Caco-2 (cell line): ENCODE measurements around the gene CDH3. TPM values are rescaled to one million over a fixed set of nuclear protein-coding genes. Genes with fewer than 3 reads are reported as not detected.

Experiments used
- BruUV-seq: library from RNA; stranded (reverse); fragments of 400-500 nt; replicated peaks from 2 replicates; lab custom pipeline; 2021; lab: Mats Ljungman, UMichigan
- CTCF ChIA-PET: fragments of 300-600 bp; sonication (Branson Sonifier 250); formaldehyde crosslinking; loops from one replicate; lab custom pipeline; 2022; ENCODE audit warnings: antibody characterized with exemption; lab: Charles Lee
- POLR2A ChIA-PET: fragments of 300-600 bp; sonication (Branson Sonifier 250); formaldehyde crosslinking; loops from one replicate; lab custom pipeline; 2022; ENCODE audit warnings: antibody characterized with exemption; lab: Charles Lee
- DNase-seq, 2 experiments: peaks; one replicate each; pipeline versions ENCODE4 v3.0.0 to v3.0.0-alpha.2; 2020 to 2022
- H3K27me3 ChIP-seq: replicated peaks from 2 replicates; pipeline ENCODE4 v1.6.0; 2011; ENCODE audit warnings: low read length; ENCODE audit not compliant: control insufficient read depth, insufficient read depth
- H3K36me3 ChIP-seq: 2 replicates; pipeline ENCODE4 v1.5.1; 2011; ENCODE audit warnings: low read length; ENCODE audit not compliant: control insufficient read depth, insufficient read depth
- H3K4me1 ChIP-seq: fragments of 250-450 bp; sonication (Bioruptor Pico); 2 replicates; pipeline ENCODE4 v1.5.1; 2020; ENCODE audit warnings: mild to moderate bottlenecking
- H3K4me3 ChIP-seq: 2 replicates; pipeline ENCODE4 v1.5.1; 2011; ENCODE audit warnings: low read depth, mild to moderate bottlenecking, control low read depth, low read length
- H3K9me3 ChIP-seq: fragments of 250-450 bp; sonication (Bioruptor Pico); 2 replicates; pipeline ENCODE4 v1.5.1; 2020; ENCODE audit warnings: mild to moderate bottlenecking, moderate library complexity
- H3K27ac Mint-ChIP-seq: one replicate; pipeline ENCODE4 v1.8.0; 2022; ENCODE audit warnings: mixed read lengths; ENCODE audit not compliant: unreplicated experiment
- H3K27me3 Mint-ChIP-seq: one replicate; pipeline ENCODE4 v1.8.0; 2022; ENCODE audit warnings: mixed read lengths; ENCODE audit not compliant: insufficient read depth, unreplicated experiment
- H3K36me3 Mint-ChIP-seq: one replicate; pipeline ENCODE4 v1.8.0; 2022; ENCODE audit warnings: mild to moderate bottlenecking, mixed read lengths; ENCODE audit not compliant: insufficient read depth, unreplicated experiment
- H3K4me1 Mint-ChIP-seq: one replicate; pipeline ENCODE4 v1.8.0; 2022; ENCODE audit warnings: low read depth, mixed read lengths; ENCODE audit not compliant: unreplicated experiment
- H3K4me3 Mint-ChIP-seq: one replicate; pipeline ENCODE4 v1.8.0; 2022; ENCODE audit warnings: mild to moderate bottlenecking, moderate library complexity, mixed read lengths; ENCODE audit not compliant: unreplicated experiment
- H3K9me3 Mint-ChIP-seq: one replicate; pipeline ENCODE4 v1.8.0; 2022; ENCODE audit warnings: mixed read lengths; ENCODE audit not compliant: unreplicated experiment
- intact Hi-C: fragments of 100-400 bp; cut with micrococcal nuclease; formaldehyde crosslinking; loops from one replicate; pipeline ENCODE4 v1.10.0; 2022; ENCODE audit not compliant: unreplicated experiment
- total RNA-seq: library from RNA; stranded (reverse); gene quantifications from 2 replicates; pipeline ENCODE4 v1.2.3, GENCODE V29; 2022
- TF ChIP-seq, protein P1 (sequence below), 2 experiments: fragments of 200-600 bp in 1 of 2; IDR thresholded peaks; 1 replicate in 1 of 2; 2 replicates in 1 of 2; pipeline versions ENCODE4 v1.5.1 to v1.8.0; 2011 to 2022; ENCODE audit warnings: antibody characterized with exemption in 1 of 2, control low read depth in 1 of 2, inconsistent platforms in 1 of 2, low read depth in 1 of 2, low read length in 1 of 2, mild to moderate bottlenecking in 1 of 2, moderate library complexity in 1 of 2; ENCODE audit not compliant: insufficient read depth in 1 of 2, severe bottlenecking in 1 of 2, unreplicated experiment in 1 of 2

Gene CDH3
- total RNA-seq, 1 experiment from 2014 or later: 144 TPM

DNA sequence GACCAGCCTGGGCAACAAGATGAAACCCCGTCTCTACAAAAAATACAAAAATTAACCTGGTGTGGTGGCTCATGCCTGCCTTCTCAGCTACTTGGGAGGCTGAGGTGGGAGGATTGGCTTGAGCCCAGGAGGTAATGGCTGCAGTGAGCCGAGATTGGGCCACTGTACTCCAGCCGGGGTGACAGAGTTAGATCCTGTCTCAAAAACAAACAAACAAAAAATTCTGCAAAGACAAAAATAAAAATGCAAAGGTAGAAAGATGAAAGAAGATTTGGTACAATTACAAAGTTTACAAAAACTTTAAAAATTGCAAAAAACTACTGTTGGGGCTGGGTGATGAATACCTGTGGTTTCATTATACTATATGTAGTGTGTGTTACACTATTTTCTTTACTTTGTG, 86.5 kb downstream of the CDH3 start:
- no TSS peak for BruUV-seq
- POLR2A ChIA-PET: no interaction called here
- H3K9me3 Mint-ChIP-seq: no peaks in the 10 kb centered on the region
- H3K27me3 Mint-ChIP-seq: no peaks in the 10 kb centered on the region
- intact Hi-C loops: loop anchor here (1.0 kb wide), 1 partner anchor 27 kb away; no protein-coding TSS in a partner anchor
- peaks cover 39% of the 10 kb centered on the region for H3K4me1 Mint-ChIP-seq
- TF ChIP-seq, protein P1, sequence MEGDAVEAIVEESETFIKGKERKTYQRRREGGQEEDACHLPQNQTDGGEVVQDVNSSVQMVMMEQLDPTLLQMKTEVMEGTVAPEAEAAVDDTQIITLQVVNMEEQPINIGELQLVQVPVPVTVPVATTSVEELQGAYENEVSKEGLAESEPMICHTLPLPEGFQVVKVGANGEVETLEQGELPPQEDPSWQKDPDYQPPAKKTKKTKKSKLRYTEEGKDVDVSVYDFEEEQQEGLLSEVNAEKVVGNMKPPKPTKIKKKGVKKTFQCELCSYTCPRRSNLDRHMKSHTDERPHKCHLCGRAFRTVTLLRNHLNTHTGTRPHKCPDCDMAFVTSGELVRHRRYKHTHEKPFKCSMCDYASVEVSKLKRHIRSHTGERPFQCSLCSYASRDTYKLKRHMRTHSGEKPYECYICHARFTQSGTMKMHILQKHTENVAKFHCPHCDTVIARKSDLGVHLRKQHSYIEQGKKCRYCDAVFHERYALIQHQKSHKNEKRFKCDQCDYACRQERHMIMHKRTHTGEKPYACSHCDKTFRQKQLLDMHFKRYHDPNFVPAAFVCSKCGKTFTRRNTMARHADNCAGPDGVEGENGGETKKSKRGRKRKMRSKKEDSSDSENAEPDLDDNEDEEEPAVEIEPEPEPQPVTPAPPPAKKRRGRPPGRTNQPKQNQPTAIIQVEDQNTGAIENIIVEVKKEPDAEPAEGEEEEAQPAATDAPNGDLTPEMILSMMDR (IDR thresholded peaks at IDR 0.05; ENCODE audit: insufficient read depth in 1 of 2, low read depth in 1 of 2, low read length in 1 of 2, severe bottlenecking in 1 of 2, unreplicated experiment in 1 of 2): no peak
- no peaks in the 10 kb centered on the region for H3K27me3 ChIP-seq
- H3K36me3 ChIP-seq: no peaks in the 10 kb centered on the region
- no peak overlapping the region for H3K4me3 ChIP-seq
- CTCF ChIA-PET: no interaction called here
- H3K9me3 ChIP-seq: no peaks in the 10 kb centered on the region
- H3K4me1 ChIP-seq: peaks cover 31% of the 10 kb centered on the region
- peak overlapping the region; percentile 94 for H3K27ac Mint-ChIP-seq
- peaks cover 30% of the 10 kb centered on the region for H3K36me3 Mint-ChIP-seq
- no peak for DNase-seq
- peak overlapping the region; percentile 62 for H3K4me3 Mint-ChIP-seq

DNA sequence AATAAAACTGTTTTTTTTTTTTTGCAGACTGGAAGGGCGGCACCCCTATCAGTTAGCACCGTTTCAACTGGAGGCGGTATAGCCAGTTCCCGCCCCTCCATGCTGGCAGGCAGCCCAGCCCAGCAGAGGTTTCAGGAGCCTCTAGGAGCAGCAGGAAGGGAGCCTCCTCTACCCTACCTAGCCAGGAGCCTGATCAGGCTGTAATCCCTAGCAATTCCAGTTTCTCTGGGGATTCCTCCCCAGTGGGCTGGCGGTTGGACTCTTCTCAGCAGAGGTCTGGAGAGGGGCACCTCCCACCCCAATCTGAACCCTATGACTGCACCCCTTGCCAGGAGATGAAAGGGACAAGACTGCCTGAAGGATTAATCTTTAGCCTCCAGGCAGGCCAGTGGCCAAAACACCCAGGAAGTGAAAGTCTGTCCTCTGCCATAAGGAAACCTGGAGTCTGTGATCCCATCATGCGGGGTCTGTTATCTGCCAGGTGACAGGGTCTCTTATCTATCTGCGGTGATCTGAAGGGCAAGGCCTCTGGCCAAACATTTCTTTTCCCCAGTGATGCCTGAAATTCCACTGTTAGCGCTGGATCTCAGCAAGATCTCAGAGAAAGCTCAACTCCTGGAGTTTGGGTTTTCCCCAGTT, 87.1 kb downstream of the CDH3 start:
- Mint-ChIP-seq H3K27ac (peak overlapping the region; percentile 94), H3K27me3 (no peaks in the 10 kb centered on the region), H3K4me3 (peak overlapping the region; percentile 62), H3K9me3 (no peaks in the 10 kb centered on the region), H3K36me3 (peaks cover 32% of the 10 kb centered on the region), H3K4me1 (peaks cover 34% of the 10 kb centered on the region)
- peak; percentile 93 to 97 for DNase-seq
- Histone ChIP-seq H3K4me1 (peaks cover 34% of the 10 kb centered on the region), H3K36me3 (no peaks in the 10 kb centered on the region), H3K27me3 (no peaks in the 10 kb centered on the region), H3K9me3 (no peaks in the 10 kb centered on the region), H3K4me3 (no peak overlapping the region)
- ChIA-PET POLR2A (interaction anchor here (0.5 to 0.6 kb wide), 2 partner anchors 44 to 79 kb away, joined by 3 to 4 read pairs; no protein-coding TSS in a partner anchor), CTCF (interaction anchor here (0.6 to 1.2 kb wide), 3 partner anchors 11 to 26 kb away, joined by 3 read pairs; no protein-coding TSS in a partner anchor)
- no TSS peak for BruUV-seq
- intact Hi-C loops: loop anchor here (1.0 kb wide), 1 partner anchor 28 kb away; no protein-coding TSS in a partner anchor
- TF ChIP-seq, protein P1 (IDR thresholded peaks at IDR 0.05; ENCODE audit: insufficient read depth in 1 of 2, low read depth in 1 of 2, low read length in 1 of 2, severe bottlenecking in 1 of 2, unreplicated experiment in 1 of 2): peak in 1 of 2 experiments; percentile 1

DNA sequence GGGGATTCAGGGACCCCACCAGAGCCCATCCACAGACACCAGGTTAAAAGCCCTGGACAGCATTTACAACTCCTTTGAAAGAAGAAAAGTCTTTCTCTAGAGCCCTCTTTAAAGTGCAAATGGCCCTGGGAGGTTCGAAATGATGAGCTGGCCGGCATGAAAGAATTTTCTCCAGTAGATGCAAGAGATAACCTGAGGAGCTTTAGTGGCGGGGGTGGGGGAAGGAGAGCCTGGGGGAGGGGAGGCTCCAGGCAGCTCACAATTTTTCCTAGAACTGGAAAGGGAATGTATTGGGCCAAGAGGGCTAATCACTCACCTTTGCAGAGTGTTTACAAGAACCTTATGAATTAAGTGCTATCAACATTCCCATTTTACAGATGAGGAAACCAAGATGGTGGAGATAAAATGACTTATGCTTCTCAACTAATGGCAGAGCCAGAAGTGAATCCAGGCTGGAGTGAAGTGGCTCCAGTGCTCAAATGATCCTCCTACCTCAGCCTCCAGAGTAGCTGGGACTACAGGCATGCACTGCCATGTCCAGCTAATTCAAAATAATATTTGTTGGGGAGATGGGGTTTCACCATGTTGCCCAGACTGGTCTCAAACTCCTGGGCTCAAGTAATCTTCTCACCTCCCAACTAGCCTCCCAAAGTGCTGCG, 87.8 kb downstream of the CDH3 start:
- H3K27me3 Mint-ChIP-seq: no peaks in the 10 kb centered on the region
- DNase-seq: no peak
- intact Hi-C loops: loop anchor here (1.0 kb wide), 1 partner anchor 29 kb away; no protein-coding TSS in a partner anchor
- CTCF ChIA-PET: interaction anchor here (0.6 to 1.2 kb wide), 3 partner anchors 10 to 27 kb away, joined by 3 read pairs; no protein-coding TSS in a partner anchor
- no peaks in the 10 kb centered on the region for H3K27me3 ChIP-seq
- POLR2A ChIA-PET: interaction anchor here (0.5 to 0.6 kb wide), 2 partner anchors 44 to 78 kb away, joined by 3 to 4 read pairs; no protein-coding TSS in a partner anchor
- H3K4me3 Mint-ChIP-seq: peak overlapping the region; percentile 62
- no TSS peak for BruUV-seq
- peak overlapping the region; percentile 94 for H3K27ac Mint-ChIP-seq
- H3K4me1 ChIP-seq: peaks cover 34% of the 10 kb centered on the region
- H3K4me1 Mint-ChIP-seq: peaks cover 30% of the 10 kb centered on the region
- peaks cover 37% of the 10 kb centered on the region for H3K36me3 Mint-ChIP-seq
- no peaks in the 10 kb centered on the region for H3K9me3 ChIP-seq
- H3K4me3 ChIP-seq: no peak overlapping the region
- TF ChIP-seq, protein P1 (IDR thresholded peaks at IDR 0.05; ENCODE audit: insufficient read depth in 1 of 2, low read depth in 1 of 2, low read length in 1 of 2, severe bottlenecking in 1 of 2, unreplicated experiment in 1 of 2): no peak
- H3K36me3 ChIP-seq: no peaks in the 10 kb centered on the region
- H3K9me3 Mint-ChIP-seq: no peaks in the 10 kb centered on the region
